NCI-H460 (cell line): Measurements from ENCODE around the gene UAP1L1. TPM values are rescaled to one million over a fixed set of nuclear protein-coding genes. Genes with fewer than 3 reads are reported as not detected.
A peak's percentile ranks its signal among the peaks of the same experiment; 100 is the strongest.

Source experiments
- DNase-seq: peaks from one replicate; pipeline ENCODE4 v3.0.0-alpha.2; 2016; ENCODE audit warnings: low read depth; ENCODE audit errors: extremely low read depth
- total RNA-seq: library from RNA; depleted of rRNA; stranded (reverse); fragments of >200 nt; shearing (Covaris generic); gene quantifications from 2 replicates; pipeline ENCODE4 v1.2.3, GENCODE V29; 2014

Gene UAP1L1
- total RNA-seq, 1 experiment from 2014 or later, result 4.0 TPM

DNA sequence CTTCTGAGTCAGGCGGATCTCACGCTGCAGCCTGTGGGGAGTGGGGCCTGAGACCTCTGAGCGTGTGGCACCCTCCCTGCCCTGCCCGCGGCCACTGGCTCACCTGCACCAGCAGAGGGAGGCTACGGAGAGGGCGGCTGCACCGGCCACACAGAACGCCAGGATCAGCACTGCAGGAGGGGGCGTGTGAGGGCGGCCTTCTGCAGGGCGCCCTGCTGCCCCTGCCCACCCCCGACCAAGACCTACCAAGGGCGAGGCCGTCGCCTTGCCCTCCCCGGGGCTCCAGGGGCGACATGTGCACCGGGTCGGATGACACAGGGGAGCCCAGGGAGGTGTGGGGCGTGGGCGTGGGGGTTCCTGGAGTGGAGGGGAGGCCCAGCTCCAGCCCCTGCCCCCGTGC lies 36.7 kb upstream of the UAP1L1 start:
- no peak for DNase-seq

DNA sequence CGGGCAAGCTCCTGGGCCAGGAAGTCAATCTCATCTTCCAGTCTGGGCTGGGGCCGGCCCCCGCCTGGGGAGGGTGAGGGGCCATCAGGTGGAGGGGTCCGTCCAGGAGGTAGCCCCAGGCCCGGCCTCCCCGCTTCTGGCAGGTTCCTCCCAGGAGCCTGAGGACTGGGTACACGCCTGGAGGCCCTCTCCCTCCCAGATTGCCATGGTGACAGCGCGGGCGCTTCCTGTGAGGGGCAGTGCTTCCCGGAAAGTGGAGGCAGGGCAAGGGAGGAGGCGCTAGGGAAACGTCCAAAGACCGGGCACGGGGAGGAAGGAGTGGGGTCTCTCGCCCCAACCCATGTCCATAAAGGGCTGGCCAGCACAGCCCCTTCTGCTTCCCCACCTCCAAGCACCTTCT lies 36.2 kb upstream of the UAP1L1 start:
- no peak for DNase-seq

DNA sequence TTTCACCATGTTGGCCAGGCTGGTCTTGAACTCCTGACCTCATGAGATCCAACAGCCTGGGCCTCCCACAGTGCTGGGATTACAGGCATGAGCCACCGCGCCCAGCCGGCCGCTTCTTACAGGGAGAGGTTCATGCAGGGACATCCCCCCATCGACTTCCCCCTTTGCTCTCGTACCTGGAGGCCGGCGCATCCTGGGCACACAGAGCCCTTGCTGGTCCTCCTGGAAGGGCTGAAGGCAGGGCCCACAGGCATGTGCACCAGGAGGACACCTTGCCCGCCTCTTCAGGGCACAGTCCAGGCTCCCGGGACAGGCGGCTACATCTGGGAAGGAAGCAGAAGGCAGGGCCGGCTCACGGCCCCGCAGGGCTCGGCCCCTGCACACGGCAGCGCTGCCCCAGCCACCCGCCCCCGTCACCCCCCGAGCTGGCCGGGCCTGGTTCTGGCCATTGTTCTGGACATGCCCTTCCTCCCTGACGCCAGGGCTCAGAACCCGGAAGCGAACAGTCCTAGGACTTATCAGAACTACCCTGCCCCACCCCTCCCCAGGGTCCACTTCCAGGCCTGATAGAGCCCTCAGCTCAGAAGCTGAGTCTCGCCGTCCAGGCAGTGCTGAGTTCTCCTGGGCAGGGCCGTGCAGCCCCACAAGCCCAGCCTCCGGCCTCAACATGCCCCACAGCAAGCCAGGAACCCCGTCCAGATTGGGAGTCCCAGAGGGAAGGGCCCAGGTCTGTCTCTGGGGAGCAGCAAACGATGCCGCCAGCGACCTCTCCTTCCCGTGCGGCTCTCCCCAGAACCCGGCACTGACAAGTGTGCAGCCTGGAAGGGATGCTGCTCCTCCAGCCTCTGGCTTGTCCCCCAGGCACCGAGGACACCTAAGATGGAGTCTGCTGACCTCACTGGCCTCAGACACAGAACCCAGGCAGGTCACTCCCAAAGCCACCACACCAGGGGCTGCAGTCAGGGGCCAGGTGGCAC lies 34.3 kb upstream of the UAP1L1 start:
- no peak for DNase-seq

DNA sequence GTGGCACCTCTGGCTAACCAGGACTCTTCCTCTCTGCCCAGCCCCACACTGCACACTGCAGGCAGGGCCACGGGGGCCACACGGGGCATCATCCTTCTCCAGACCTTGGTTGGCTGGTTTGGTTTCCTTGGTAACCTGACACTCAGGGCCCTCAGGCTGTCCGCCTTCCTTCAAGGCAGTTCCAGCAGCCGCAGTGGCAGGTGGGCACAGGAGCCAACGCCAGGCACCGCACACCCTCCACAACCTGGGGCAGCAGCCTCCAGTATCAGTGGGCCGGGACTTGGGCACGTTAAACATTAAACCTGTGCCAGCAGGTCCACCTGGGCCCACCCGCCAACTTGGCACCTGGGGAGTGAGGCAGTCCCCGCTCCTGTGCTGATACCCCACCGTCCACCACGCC lies 33.3 kb upstream of the UAP1L1 start:
- no peak for DNase-seq

GRCh38 chr9:137044502-137045177 lies 32.7 kb upstream of the UAP1L1 start:
- no peak for DNase-seq

DNA sequence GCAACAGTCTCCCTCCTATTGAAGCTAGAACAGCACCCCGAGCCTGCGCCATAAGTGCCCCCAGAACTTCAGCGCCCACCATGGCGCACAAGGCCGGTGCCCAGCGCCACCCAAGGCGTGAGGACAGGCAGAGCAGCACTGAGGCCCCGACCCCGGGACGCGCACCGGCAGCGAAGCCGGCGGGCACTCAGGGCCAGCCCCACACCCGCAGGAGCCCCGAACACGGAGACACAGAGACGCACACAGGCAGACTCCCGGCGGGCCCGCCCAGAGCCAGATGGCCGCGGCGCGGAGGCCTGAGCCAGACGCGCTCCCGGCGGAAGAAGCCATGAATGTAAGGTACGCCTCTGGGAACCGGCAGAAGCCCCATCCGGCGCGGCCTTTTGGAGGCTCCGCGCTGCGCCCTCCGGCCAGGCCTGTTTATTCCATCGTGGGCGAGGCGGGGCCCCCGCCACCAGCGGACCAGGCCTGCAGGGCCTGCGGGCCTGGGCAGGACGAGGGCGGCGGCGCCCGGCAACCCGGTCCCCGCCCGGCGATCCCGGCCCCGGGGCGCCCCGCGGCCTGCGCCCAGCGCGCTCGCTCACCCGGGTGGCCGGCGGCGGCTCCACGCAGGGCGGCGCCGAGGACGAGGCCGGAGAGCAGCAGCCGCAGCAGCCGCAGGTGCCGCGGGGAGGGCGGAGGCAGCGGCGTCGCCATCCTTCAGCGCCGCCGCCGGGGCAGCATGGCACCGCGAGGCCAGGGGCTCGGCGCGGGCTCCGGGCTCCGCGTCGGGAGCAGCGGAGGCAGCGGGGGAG lies 31.8 kb upstream of the UAP1L1 start:
- DNase-seq, result no peak

DNA sequence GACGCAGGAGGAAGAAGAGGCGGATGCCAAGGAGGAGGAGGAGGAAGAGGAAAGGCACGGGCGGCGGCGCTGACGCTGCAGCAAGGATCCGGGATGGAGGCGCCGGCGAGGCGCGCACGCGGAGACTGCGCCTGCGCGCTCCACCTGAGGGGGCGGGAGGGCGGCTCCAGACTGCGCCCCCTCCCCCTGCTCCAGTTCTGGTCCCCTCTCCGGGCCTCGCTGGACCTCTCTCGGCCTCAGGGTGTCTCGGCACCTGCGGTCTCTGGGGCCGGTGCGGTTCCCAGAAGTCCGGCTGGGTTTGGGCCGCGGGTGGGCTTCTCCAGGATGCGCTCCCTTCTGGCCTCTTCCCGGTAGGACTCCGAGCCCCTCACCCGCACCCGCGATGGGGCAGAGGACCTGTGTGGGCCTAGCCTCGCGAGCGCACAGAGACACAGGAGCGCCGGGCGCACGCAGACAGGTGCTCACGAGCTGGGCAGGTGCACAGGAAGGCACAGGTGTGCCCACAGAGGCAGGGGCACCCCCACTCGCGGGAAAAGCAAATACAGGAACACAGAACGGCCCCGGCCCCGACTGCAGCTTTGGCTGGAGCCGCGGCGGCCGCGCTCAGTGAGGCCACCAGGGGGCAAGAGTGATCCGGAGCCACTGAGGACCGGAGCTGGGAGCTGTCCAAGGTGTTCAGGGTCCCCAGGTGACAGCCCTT lies 31.1 kb upstream of the UAP1L1 start, which contains the start of gene NPDC1:
Gene NPDC1, minus strand, starts transcription at position 90 of the 700 bp plus-strand sequence. CDS start 188 bp downstream, outside the sequence.
- DNase-seq, result peak; percentile 71

DNA sequence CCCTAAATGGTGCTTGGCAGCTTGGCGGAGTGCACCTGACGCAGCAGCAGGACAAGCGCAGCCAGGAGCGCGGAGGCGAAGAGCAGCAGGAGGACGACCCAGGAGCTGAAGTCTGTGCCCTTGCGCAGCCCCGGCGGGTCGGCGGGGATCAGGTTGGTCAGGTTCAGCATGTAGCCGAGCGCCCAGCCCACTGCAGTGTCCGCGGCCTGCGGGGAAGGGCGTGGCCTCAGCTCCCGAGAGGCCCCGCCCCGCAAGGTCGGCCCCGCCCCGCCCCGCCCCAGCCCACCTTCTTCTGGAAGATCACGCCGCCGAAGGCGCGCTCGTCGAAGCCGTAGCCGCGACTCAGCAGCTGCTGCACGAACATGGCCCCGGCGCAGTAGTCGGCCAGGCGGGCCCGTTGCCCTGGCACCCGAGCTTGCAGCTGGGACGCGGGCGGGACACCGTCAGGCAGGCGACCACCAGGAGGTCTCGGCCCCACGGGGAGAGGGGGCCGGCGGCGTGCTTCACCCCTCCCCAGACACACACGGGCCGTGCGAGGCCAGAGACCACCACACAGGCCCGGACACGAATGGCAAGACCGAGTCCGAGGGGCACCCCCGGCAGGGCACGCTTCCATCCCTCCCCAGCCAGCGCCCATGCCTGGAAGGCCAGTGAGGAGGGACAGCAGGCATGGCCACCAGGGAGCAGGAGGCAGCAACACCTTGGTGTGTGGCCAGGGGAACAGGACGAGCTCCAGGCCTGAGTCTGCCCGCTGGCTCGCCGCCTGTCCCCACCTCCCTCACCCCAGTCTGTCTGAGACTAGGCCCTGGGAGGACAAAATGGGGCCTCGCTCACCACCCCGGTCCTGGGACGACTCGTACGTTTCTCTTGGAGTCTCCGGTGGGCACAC lies 28.4 kb upstream of the UAP1L1 start:
- DNase-seq, result no peak

DNA sequence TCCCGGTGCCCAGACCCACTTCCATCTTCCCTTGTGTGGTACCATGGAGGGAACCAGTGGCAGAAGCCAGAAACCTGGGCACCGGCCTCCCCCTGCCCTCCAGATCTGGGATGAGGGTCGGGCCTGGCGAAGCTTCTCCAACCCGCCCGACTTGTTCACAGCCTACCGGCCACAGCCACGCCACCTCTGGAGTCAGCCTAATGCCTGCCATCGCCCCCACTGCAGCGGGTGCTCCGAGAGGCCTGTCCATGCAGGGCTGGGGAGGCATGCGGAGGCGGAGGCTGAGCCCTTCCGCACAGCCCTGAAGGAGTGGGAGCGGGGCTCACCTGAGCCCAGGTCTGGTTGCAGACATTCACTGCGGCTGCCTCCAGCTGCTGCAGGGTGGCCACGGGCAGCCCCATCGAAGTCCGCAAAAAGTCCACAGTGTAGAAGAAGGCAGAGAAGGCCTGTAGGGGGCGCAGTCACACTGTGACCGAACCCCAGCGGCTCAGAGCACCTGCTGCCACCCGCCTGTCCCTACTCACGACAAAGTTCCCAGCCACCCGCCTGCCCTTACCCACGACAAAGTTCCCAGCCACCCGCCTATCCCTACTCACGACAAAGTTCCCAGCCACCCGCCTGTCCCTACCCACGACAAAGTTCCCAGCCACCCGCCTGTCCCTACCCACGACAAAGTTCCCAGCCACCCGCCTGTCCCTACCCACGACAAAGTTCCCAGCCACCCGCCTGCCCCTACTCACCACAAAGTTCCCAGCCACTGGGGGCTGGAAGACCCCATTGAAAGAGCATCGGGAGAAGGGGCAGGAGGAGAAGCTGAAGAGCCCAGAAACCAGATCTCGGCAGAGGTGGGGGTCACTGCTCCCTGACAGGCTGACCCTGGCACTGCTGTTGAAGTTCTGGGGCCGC lies 27.5 kb upstream of the UAP1L1 start:
- peak; percentile 64 for DNase-seq

GRCh38 chr9:137050570-137050969 lies 26.7 kb upstream of the UAP1L1 start:
- DNase-seq, result no peak

DNA sequence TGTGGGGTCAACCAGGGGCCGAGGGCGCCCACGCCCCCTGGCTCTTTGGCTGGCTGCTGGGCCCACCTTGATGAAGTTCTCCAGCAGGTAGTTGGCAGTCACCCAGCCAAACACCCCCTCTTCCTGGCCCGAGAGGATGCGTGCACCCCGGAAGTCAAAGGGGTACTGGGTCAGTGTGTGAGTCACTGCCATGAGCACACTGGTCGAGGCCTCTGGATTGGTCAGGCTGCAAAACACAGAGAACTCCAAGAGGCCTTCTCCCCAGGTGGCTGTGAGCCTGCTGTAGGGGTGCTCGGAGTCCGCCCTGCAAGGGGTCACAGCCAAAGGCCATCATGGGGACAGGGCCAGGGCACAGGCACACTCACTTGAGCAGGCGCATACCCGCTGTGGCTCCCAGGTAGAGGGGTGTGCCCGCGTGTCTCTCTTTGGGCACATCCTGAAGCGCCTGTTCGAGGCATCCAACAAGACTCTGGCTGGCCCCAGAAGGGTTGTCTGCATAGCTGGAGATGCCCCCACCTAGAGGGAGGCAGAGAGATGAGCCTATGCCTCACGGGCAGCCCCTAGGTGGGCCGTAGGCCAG lies 26.1 kb upstream of the UAP1L1 start:
- no peak for DNase-seq

DNA sequence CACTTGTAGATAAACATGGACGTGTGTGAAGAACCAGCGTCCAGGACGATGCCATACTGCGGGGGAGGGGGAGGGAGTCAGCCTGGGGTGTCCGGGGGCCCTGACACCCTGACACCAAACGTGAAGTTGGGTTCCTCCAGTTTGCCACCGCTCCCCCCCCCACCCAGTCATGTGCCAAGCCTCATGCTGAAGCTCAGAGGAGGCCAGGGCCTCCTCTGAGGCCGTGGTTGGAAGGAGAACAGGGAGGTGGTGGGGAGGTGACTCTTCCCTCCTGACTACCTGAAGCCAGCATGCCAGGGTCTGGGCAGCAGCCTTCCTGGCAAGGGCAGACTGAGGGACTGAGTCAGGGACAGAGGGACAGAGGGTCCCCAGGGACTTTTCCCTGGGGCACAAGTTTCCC lies 25.0 kb upstream of the UAP1L1 start:
- no peak for DNase-seq

GRCh38 chr9:137052998-137053943 lies 24.0 kb upstream of the UAP1L1 start:
- no peak for DNase-seq

DNA sequence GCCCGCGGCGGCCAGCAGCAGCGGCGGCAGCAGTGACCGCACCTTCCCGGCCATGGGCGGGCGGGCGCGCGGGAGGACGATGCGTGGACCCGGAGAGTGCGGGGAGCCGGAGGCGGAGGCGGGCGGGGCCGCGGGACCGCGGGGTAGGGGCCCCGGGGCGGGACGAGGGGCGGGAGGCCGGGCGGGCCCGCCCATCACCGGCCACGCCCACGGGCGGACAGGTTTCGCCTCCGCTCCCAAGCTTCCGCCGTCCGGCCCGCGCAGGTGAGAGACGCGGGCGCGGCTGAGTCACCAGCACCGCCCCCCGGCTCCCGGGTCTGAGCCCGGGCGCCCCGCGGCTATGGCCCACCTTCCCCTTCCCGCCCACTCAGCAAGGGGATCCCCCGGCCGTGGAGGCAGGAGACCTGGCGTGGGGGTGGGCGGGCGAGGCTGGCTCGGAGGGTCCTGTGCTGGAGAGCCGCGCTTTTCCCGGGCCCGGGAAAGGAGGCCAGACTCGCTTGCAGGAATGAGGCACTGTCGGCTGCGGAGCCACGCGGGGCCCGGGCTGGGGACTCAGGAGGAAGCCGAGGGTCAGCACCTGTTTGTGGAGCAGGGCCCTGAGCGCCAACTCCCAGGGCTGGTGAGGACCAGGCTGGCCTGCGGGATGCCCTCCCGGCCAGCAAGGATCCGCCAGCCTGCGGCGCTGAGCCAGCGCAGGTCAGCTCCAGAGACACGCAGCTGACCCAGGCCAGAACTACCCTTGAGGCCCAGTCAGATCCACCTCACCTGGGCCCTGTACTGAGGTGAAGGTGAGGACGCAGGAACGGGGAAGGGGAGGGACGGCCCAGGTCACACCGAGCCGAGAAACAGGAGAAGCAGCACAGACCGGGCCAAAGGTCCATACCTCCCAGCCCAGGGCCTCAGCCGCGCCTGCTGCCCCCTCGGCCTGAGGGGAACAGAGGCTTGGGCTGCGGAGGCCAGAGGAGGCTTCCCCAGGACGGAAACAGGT lies 23.1 kb upstream of the UAP1L1 start, which contains the start of gene ENTPD2:
Gene ENTPD2, minus strand, starts transcription at position 118 of the 988 bp plus-strand sequence. Its CDS starts 64 bp downstream, at position 54.
- DNase-seq, result no peak

DNA sequence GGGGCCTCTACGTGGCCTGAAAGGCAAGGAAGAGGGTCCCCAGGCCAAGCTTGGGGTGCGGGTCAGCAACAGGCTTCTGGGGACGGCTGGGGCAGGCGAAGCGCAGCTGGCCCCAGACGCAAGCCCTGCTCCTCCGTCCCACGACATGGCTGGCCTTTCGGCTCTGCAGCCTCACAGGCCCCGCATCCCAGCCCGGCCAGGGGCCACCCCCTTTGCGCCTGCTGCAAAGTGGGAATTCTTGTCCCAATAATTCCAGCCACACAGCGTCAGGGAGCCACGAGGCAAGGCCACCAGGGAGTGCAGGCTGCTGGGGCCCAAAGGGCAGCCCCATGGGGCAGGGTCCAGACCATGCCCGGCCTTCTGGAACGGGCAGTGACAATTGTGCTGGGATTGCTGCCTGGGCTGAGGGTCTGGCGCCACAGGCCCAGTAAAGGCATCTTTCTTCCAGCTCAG lies 22.4 kb upstream of the UAP1L1 start:
- no peak for DNase-seq
